Upper lobe of left lung (tissue), 4 donors: ENCODE data around the gene TPM2.

Source experiments
- CTCF ChIP-seq, 6 experiments: fragments of 450-650 bp in 4 of 6; fragments of 200-600 bp in 2 of 6; sonication (generic) in 2 of 6; IDR thresholded peaks; one replicate each; pipeline ENCODE4 v1.5.1; 2016 to 2019; ENCODE audit warnings: antibody characterized with exemption in 6 of 6
- EP300 ChIP-seq, 4 donors: sonication (generic); formaldehyde crosslinking; IDR thresholded peaks; one replicate each; pipeline ENCODE4 v1.5.1; 2017; ENCODE audit warnings: antibody characterized with exemption in 4 of 4, control low read depth in 2 of 4
- POLR2A ChIP-seq, 4 donors: fragments of 450-650 bp; IDR thresholded peaks; one replicate each; pipeline ENCODE4 v1.5.1; 2016 to 2017; ENCODE audit warnings: antibody characterized with exemption in 4 of 4, mild to moderate bottlenecking in 2 of 4
- POLR2AphosphoS5 ChIP-seq, 2 donors: sonication (generic); formaldehyde crosslinking; IDR thresholded peaks; one replicate each; pipeline ENCODE4 v1.5.1; 2017; ENCODE audit warnings: antibody characterized with exemption in 2 of 2

- TF ChIP-seq CTCF (IDR thresholded peaks at IDR 0.05), result peak in 2 of 6 experiments; percentile 22 to 40
- no peak for TF ChIP-seq EP300 (IDR thresholded peaks at IDR 0.05)
- no peak for TF ChIP-seq POLR2A (IDR thresholded peaks at IDR 0.05)
- no peak for TF ChIP-seq POLR2AphosphoS5 (IDR thresholded peaks at IDR 0.05)
These were observed 28.7 kb downstream of the TPM2 start for GRCh38 chr9:35660966-35661415.
